Amniotic epithelial cell (primary cell): ENCODE measurements around the gene TP53I11.

Experiments
- DNase-seq: peaks from one replicate; pipeline ENCODE4 v3.0.0-alpha.2; 2010; ENCODE audit warnings: low read depth

TP53I11 gene

DNA sequence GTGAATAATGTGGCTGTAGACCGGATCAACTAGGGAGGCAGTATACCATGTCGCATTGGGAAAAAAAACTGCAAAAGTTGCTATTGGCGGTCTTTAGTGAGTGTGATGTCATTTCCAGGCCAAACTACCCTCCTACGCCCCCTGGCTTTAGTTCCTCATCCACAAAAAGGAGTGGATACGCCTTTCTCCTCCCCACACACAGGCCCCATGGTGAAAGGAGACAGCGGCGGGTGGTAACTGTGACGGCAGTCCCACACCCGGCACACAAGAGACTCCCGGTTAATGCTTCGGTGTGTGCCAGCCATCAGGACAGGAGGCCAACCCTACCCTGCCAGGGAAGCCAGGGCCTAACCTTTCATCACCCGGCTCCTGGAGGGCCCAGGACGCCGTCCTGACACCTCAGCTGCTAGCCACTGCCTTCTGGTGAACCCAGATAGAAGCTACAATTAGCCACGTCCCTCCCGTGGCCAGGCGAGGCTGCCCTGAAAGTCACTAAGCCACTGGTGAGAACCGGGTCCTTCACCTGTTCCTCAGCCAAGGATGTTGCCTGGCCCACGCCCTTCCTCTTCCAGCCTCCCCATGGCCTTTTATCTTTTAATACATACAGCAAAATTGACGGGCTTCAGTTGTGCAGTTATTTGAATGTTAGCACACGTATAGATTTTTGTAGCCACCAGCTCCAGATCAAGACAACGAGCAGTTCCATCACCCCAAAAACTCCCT is 10.8 kb downstream of the TP53I11 start:
- DNase-seq: no peak

DNA sequence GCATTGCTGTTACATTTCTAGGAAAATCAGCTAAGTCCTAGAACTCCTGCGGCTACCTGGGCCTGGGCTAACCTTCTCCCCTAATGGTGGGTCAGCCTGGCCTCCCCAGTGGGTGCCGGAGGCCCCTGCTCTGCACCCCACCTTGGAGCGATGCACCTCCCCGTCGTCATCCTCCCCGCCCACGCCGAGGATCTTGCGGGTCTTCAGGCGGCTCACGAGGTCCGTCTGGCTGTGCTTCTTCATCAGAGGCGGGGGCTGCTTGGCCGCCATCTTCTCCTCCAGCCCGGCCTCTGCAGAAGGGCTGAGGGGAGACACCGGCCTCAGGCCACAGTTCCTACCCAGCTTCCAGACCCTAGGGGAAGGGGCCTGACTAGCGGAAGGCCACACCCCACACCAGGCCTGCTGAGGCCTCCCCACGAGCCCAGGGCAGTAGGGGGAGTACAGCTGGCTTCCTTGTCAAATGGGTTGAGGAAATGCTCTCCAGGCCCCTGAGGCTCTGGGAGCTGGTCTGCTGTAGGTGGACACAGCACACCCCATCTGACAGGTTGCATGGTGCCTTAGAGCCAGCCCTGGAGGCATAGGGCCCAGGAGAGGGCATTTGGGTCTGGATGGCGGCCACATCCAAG is 12.5 kb downstream of the TP53I11 start:
- no peak for DNase-seq

DNA sequence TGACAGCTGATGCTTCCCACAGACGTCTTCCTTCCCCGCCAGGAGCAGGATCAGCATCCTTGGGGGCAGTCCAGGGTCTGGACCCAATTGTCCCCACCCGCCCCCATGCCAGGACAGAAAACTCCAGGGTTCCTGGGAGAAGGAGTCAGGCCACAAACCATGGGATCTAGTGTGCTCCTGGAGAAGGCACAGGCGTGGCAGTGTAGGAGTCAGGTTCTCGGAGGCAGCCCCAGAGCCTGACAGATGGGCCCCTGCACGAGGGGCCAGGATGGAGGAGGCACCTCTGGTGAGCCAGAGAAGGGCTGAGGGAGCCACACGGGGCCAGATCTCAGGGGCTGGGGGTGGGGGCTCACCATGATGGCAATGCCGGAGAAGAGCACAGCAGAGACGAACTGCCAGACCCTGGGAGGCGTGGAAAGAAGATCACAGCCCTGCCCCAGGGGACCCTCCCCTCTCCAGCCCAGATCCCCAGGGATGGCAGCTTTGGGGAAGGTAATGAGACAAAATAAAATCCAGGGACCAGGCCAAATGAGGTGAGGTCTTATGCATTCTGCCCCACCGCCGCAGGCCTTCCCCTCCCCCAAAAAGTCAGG is 13.6 kb downstream of the TP53I11 start:
- no peak for DNase-seq

DNA sequence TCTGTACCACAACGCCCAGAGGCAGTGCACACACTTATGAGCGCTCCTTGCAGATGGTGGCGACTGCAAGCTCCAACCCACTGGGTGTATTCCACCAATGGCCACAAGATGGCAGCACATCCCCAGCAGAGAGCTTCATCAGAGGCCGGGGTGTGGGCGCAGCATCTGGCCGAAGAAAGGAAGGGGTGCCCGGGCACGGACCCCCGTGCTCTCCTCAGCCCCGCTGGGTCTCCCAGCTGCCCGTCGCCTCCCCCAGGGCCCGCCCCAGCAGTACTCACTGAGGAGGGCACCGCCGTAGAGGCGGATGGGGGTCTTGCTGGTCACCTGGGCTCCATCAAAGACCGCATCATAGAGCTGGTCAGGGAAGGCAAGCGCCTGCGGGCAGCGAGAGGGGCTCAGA is 14.2 kb downstream of the TP53I11 start:
- peak; percentile 64 for DNase-seq

DNA sequence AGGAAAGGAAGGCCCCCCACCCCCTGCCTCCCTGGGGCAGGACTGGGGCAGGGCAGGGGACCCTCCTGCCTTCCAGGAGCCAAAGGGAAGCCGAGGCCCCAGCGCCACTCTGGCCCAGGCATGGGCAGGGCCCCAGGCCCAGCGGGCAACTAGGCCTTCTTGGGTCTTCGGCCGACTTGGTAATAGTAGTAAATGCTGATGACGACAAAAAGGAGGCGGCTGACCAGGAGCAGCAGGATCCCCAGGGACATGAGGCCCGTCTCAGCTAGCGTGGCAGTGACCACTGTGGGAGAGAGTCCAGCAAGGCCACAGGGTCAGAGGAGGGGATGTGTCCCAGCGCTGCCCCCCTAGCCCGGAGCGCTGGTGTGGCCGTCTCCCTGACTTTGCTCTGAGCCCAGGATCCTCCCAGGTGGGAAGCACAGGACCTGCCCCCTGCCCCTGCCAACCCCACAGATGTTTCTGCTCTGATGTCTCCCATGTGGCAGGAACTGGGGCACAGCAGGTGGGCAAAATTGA is 15.9 kb downstream of the TP53I11 start:
- no peak for DNase-seq

DNA sequence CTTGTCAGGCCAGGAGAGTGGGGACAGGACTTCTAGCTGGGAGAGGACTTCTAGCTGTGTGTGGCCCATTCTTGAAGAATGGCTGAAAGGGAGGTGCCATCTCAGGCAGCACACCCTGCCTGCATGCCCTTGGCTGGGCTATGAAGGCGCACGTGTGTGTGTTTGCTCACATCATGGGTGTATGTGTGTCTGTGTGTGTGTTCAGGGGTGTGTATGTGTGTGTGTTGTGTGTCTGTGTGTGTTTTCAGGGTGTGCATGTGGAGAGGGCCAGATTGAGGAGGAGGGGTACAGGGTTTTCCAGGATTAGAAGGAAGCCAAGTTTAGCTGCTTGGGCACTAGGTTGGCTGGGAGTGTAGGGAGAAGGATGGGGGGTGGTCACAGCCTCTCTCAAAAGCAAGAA is 16.6 kb downstream of the TP53I11 start:
- no peak for DNase-seq

DNA sequence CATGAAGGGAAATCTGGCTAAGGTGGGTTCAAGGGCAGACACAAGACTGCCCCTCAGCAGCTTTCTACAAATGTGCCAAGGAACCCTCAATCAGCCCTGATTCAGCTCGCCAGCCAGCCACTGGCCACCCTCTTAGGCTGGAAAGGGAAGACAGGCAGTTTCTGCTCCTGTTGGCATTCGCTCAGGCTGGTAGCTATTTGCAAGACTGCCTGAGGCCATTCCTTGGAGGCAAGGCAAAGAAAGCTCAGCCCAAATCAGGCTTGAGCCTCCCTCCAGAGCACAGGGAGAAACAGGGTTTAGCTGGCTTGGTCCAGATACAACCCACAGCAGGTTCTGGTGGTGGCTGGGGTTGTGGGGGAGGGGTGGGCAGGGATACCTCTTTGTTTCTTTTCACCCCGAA is 19.2 kb downstream of the TP53I11 start:
- no peak for DNase-seq

DNA sequence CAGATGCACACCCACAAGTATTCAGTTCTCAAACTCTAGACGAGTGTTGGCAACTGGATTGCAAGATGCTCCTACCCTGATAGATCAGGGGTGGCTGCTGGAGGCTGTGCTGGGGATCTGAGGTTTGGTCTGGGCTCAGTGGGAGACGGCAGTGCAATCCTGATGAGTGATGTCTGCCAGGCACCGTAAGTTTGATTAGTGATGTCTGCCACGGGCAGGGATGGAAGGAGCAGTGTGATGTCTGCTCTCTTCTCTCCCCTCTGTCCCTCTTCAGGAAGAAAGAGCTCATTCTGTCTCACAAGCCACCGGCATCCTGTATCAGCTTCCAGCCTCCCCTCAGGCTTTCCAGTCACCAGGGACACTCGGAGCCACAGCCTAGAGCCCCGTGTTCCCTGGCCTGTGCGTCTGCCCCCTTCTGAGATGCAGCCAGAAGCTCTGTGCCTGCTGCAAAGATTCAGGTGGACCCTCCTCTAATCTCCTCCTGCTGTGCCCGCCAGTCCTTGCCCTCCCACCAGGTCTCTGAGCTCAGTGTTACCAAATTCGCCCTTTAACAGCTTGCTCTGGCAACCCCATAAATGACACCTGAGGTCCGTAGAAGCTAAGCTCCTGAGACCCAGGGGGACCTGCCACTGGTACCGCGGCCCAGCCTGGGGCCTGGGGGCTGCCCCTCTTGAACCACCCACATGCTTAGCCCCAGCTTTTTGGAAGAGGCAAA is 19.9 kb downstream of the TP53I11 start:
- DNase-seq: no peak

DNA sequence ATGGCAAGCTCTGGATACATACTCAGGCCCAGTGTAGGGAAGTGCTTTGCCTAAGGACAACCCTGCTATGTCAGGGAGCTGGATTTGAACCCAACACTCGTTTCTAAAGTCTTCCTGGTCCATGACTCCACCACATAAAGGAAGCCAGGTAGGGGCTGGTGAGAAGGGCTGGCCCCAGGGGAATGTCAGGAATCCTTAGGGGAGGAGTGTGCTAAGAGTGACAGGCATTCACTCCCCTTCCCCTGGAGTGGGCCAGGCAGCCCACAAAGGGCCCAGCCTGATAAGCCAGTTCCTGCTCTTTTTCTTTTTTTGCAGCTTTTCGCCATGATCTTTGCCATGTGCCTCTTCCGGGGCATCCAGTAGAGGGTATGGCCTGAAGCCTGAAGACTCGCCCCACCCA is 21.9 kb downstream of the TP53I11 start:
- no peak for DNase-seq

DNA sequence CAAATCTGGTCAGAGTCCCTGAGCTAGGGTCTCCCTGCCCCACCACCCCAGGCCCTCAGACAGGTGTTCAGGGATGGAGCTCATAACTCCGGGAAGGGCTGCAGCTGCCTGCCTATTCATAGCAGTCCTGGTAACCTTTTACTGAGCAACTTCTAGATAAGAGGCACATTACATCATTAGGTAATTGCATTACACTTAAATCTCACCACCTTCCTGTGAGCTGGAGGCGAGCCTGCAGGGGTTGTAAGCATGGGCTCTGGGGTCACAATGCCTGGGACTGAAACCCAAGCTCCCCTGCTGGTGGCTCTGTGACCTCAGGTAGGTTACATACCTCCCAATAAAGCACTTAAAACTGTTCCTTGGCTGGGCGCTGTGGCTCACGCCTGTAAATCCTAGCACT is 22.5 kb downstream of the TP53I11 start:
- DNase-seq: no peak

DNA sequence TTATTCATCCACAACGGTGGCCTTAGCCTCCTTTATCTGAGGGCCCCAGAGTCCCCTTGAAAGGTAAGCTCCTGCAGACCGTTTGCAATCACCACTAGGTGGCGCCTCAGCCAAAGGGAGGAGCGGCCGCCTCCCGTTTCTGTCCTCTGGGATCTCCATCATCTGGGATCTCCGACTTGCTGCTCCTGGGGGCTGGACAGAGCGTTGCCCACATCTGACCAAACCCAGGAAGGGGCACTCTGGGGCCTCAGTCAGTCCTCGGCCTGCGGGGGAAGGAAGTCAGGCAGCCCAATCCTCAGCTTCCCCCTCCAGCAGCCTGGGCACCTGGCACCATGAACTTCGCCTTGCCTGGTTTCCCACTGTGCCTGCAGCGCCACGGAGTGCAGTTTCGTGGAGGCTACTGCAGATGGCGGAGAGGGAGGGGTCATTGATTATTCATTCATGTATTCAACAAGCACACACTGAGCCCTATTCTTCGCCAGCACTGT is 23.5 kb downstream of the TP53I11 start:
- peak; percentile 47 for DNase-seq

DNA sequence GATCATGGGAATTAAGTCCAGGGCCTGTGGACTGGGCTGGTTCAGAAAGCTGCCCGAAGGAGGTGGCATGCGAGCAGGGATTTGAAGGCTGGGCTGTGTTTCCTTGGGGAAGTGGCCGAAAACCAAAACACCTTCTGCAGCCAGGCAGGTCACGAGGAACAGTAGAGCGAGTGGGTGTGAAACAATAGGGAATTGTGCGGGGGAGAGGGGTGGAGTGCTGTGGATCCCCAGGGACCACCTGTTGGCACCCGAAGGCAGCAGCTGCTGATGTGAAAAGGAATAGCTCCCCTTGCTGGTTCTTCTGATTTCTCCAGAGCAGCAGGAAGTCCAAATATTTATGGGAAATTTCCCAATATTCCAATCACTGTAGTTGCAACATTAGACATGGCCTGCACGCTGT is 24.6 kb downstream of the TP53I11 start:
- no peak for DNase-seq

DNA sequence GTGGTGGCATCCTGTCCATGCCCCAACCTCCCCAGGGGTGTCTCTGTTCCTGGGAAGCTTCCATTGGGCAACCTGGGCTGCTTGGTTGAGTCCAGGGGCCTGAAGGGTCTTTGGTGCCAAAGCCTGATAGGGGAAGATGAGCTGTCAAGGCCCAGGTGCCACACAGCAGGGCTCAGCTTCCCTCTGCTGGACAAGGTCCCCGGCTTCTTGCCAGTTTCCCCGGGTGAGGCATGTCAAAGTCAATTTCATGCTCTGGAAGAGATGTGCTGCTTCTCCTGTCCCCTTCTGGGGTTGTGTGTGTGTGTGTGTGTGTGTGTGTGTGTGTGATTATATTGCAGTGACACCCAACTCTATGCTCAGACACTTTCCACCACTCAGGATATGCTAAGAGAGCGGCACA is 26.9 kb downstream of the TP53I11 start:
- DNase-seq: no peak

DNA sequence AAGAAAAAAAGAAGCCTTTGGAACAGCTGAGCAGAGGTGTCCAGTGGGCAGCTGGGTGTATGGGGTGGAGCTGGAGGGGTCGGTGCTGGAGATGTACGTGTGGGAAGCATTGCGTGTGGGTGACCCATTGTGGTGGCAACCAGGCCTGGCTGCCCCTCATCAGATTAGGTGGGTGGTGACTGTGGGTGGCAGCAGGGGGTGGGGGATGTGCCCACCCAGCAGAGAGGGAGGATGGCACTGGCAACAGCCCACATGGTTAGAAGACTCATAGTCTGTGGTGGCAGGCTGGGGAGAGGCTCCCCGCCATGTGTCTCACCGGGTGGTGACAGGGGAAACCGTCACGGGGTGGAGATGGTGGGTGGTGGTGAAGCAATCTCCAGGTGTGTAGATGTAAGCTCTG is 27.6 kb downstream of the TP53I11 start:
- DNase-seq: no peak

DNA sequence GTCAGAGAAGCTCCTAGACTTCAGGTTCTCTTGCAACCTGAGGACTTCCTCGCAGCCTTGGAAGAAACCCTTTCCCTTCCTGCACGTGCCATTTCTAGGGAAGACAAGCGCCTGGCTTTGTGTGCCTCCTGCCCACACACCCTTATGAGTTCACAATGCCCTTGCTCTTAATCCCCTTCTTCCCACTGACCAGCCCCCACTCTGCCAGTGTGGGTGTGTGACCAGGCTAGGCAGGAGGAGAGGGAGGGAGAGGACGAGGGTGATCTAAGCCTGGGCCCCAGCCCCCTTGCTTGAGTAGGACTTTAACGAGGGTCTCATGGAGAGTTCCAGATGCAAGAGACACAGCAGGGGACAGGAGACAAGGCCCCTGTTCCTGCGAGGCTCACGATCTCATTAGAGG is 30.2 kb downstream of the TP53I11 start:
- DNase-seq: no peak

DNA sequence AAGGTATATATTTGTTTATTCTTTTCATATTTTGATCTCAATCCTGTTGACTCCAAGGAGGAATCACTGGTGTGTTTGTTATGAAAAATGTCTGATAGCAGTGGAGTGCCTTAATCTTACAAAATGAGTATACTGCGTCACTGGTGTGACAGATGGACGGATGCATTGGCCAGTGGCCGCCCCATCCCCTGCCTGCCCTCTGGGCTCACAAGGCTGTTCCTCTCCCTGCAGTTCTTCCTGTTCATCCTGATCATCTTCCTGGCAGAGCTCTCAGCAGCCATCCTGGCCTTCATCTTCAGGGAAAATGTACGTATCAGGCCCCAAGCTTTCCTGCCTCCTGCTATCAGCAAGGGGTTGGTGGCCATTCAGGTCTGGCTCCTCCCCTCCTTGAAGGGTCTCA is 32.9 kb downstream of the TP53I11 start:
- DNase-seq: no peak

DNA sequence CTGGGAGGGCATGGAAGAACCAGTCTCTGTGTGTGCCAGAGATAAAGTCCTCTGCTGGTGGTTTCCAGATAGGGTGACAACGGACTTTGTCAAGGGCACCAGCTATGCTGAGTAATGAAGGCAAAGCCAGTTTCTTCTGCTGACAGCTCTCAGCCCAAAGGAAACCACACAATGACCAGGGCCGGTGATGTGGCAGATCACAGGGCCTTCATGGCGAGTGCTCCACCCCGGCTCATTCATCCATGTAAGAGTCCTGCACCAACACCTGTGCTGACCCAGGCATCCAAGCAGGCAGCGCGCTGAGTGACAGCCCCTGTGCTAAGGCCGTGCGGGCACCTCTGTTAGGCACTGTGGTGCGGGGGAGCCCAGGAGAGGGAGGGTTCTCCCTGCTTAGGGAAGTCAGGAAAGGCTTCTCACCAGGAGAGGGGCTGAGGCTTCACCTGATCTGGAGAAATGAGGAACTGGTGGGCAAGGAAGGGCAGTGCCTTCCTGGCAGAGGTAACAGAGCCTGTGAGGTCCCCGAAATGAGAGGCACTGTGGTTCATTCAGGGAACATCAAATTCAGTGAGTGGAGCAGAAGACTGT is 33.8 kb downstream of the TP53I11 start:
- no peak for DNase-seq

DNA sequence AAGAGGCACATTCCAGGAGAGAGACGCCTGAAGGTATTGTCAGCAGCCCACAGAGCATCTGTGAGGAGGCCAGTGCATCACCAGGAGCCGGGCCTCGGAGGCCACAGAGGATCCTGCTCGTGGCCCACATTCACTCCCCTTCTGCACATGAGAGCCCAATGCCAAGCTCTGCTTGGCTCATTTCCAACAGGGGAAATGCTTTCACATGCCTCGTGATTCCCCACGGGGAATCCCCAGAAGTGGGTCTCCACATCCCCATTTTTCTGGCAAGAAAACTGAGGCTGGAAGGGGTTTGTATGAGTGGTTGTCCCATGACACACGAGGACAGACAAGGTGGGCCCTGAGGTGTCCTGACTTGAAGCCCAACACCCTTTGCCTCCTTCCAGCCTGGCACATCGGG is 34.4 kb downstream of the TP53I11 start:
- DNase-seq: no peak

DNA sequence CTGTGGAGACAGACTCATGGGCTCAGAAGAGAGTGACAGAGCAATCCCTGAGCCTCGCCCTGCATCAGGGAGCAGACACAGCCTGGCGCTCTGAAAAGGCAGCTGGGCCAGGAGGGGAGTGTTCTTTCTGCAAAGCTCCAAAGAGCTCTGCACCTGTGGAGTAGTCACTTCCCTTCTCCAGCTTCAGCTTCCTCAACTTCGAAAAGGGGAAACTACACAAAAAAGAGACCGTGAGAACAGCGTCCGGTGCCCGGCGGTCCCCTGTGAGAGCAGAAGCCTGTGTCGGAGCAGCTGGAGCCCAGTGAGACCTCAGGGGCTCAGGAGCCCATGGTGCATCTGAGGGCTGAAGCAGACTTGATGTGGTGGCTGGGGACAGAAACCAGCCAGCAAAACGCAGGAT is 35.1 kb downstream of the TP53I11 start:
- no peak for DNase-seq

DNA sequence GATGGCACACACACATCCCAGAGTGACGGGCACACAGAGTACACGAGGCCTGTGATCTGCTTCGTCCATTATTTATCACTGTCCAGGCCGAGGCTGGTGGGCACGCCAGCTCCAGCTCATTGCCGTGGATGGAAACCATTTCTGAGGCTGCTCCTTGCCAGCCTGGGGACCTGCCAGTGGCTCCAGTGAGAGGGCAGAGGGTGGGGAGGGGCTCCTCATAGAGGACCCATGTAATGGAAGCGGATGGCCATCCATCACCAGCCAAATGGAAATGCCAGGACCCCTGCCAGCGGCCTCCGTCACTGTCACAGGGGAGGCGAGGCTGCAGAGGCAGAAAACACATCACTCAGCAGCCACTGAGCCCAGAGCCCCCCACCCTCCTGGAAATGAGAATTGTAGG is 35.7 kb downstream of the TP53I11 start:
- no peak for DNase-seq

DNA sequence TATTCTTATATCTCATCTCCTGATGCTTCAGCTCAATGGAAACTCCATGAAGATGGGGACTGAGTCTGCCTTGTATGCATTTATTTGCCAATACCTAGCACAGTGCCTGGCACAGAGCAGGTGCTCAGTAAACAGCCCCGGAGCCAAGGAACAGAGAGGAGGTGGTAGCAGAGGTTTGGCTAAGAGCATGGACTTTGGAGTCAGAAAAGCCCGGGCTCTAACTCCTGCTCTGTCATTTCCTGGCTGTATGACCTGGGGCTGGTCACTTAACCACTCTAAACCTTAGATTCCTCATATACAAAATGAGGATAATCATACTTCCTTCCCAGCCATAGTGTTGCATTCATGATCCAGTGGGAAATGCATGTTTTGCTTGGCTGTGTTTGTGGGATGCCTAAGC is 36.6 kb downstream of the TP53I11 start:
- DNase-seq: no peak

DNA sequence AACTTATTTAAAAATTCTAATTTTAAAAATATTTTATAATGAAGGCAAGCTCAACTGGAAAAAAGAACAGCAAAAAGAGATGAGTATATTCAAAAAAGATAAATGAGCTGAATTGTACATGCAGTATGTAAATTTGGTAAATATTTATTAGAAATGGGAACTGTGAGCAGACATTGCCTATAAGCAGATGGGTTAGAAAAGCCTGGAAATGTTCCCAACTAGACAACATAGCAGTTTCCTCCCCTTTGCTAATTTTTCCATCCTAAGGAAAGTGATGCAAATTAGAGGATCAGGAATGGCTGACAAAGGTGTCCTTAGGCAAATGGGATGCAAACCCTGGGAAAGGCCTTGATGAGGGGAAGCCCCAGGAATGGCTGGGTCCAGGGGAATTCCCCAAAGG is 37.2 kb downstream of the TP53I11 start:
- no peak for DNase-seq
